IMR-90 (cell line): ENCODE measurements around the gene NRIP3. TPM values are rescaled to one million over a fixed set of nuclear protein-coding genes. Genes with fewer than 3 reads are reported as not detected.

Experiments used
- ATAC-seq: fragments of 200-7000 bp; cut with Tn5 transposase; 2 replicates; pipeline ENCODE4 v1.9.1; 2020; ENCODE audit warnings: low read depth, mild to moderate bottlenecking, moderate library complexity
- BruUV-seq: library from RNA; stranded (reverse); fragments of 400-500 nt; replicated peaks from 2 replicates; lab custom pipeline; 2021; lab: Mats Ljungman, UMichigan
- CTCF ChIA-PET: fragments of 300-600 bp; formaldehyde crosslinking; extraction: SDS; loops from one replicate; lab custom pipeline; 2021; ENCODE audit warnings: antibody characterized with exemption; lab: Yijun Ruan, JAX
- POLR2A ChIA-PET: fragments of 300-600 bp; sonication (Branson Sonifier 250); formaldehyde crosslinking; loops from one replicate; lab custom pipeline; 2022; ENCODE audit warnings: antibody characterized with exemption; ENCODE audit not compliant: unreplicated experiment; lab: Charles Lee
- DNase-seq: peaks from one replicate; pipeline ENCODE4 v3.0.0; 2013
- H2AFZ ChIP-seq: replicated peaks from 2 replicates; pipeline ENCODE3; 2013; ENCODE audit warnings: low read length, mild to moderate bottlenecking; ENCODE audit not compliant: poor library complexity
- H2AK5ac ChIP-seq: 2 replicates; pipeline ENCODE4 v1.6.1; 2013; ENCODE audit warnings: low read depth, low read length, inconsistent platforms
- H2AK9ac ChIP-seq: replicated peaks from 2 replicates; pipeline ENCODE3; 2013; ENCODE audit warnings: mild to moderate bottlenecking, low read depth, low read length, moderate library complexity; ENCODE audit not compliant: poor library complexity
- H2BK120ac ChIP-seq: 2 replicates; pipeline ENCODE4 v1.6.1; 2013; ENCODE audit warnings: low read depth, low read length, inconsistent platforms
- H2BK15ac ChIP-seq: 3 replicates; pipeline ENCODE4 v1.6.1; 2013; ENCODE audit warnings: low read depth, low read length, inconsistent platforms
- H2BK20ac ChIP-seq: 2 replicates; pipeline ENCODE4 v1.6.1; 2013; ENCODE audit warnings: low read depth, mild to moderate bottlenecking, inconsistent platforms, low read length, moderate library complexity
- H2BK5ac ChIP-seq: 2 replicates; pipeline ENCODE4 v1.6.1; 2013; ENCODE audit warnings: mild to moderate bottlenecking, low read depth, low read length, inconsistent platforms; ENCODE audit not compliant: poor library complexity, severe bottlenecking
- H3K14ac ChIP-seq: replicated peaks from 2 replicates; pipeline ENCODE4 v1.6.1; 2013; ENCODE audit warnings: low read depth, low read length, inconsistent platforms
- H3K18ac ChIP-seq: 2 replicates; pipeline ENCODE4 v1.6.1; 2013; ENCODE audit warnings: low read depth, low read length, control low read depth
- H3K23ac ChIP-seq: 2 replicates; pipeline ENCODE4 v1.6.1; 2013; ENCODE audit warnings: low read depth, low read length, inconsistent platforms
- H3K27ac ChIP-seq: 2 replicates; pipeline ENCODE4 v1.5.1; 2013; ENCODE audit warnings: mild to moderate bottlenecking, control low read depth, low read length; ENCODE audit not compliant: insufficient read depth
- H3K27me3 ChIP-seq: 2 replicates; pipeline ENCODE4 v1.6.1; 2013; ENCODE audit warnings: low read length; ENCODE audit not compliant: control insufficient read depth, insufficient read depth
- H3K36me3 ChIP-seq: 2 replicates; pipeline ENCODE4 v1.6.1; 2013; ENCODE audit warnings: low read length, mixed read lengths; ENCODE audit not compliant: control insufficient read depth, insufficient read depth
- H3K4ac ChIP-seq: 2 replicates; pipeline ENCODE4 v1.6.1; 2013; ENCODE audit warnings: low read depth, low read length, inconsistent platforms
- H3K4me1 ChIP-seq: 2 replicates; pipeline ENCODE4 v1.6.1; 2013; ENCODE audit warnings: low read length, mixed read lengths; ENCODE audit not compliant: control insufficient read depth, insufficient read depth
- H3K4me2 ChIP-seq: 2 replicates; pipeline ENCODE4 v1.6.1; 2013; ENCODE audit warnings: low read depth, mild to moderate bottlenecking, control low read depth, low read length, moderate library complexity
- H3K4me3 ChIP-seq: 2 replicates; pipeline ENCODE4 v1.5.1; 2013; ENCODE audit warnings: low read depth, mild to moderate bottlenecking, control low read depth, low read length, moderate library complexity; ENCODE audit not compliant: insufficient read depth
- H3K56ac ChIP-seq: 2 replicates; pipeline ENCODE4 v1.6.1; 2013; ENCODE audit warnings: low read length, inconsistent platforms; ENCODE audit not compliant: insufficient read depth; ENCODE audit errors: extremely low read depth
- H3K79me1 ChIP-seq, 2 experiments: 2 replicates each; pipeline ENCODE4 v1.6.1; 2013; ENCODE audit warnings: low read length in 2 of 2, inconsistent platforms in 1 of 2, low read depth in 1 of 2
- H3K9ac ChIP-seq: 2 replicates; pipeline ENCODE4 v1.6.1; 2013; ENCODE audit warnings: low read depth, low read length, control low read depth
- H3K9me1 ChIP-seq: 2 replicates; pipeline ENCODE4 v1.6.1; 2013; ENCODE audit warnings: low read length, inconsistent platforms; ENCODE audit not compliant: insufficient read depth
- H3K9me3 ChIP-seq: 2 replicates; pipeline ENCODE4 v1.6.1; 2013; ENCODE audit warnings: low read length; ENCODE audit not compliant: control insufficient read depth, insufficient read depth
- H4K20me1 ChIP-seq: 2 replicates; pipeline ENCODE4 v1.6.1; 2013; ENCODE audit warnings: low read length, inconsistent platforms; ENCODE audit not compliant: insufficient read depth
- H4K5ac ChIP-seq: 2 replicates; pipeline ENCODE4 v1.6.1; 2013; ENCODE audit warnings: mild to moderate bottlenecking, low read depth, low read length, control low read depth
- H4K8ac ChIP-seq, 2 experiments: 2 replicates each; pipeline ENCODE4 v1.6.1; 2013; ENCODE audit warnings: low read depth in 2 of 2, low read length in 2 of 2, control low read depth in 1 of 2, inconsistent platforms in 1 of 2
- H4K91ac ChIP-seq: 2 replicates; pipeline ENCODE4 v1.6.1; 2013; ENCODE audit warnings: low read depth, low read length, inconsistent platforms; ENCODE audit not compliant: insufficient read depth
- CHD1 ChIP-seq: IDR thresholded peaks from 2 replicates; pipeline ENCODE4 v1.6.1; 2012; ENCODE audit warnings: low read depth, low read length, improper control_type of control experiment
- MAZ ChIP-seq: IDR thresholded peaks from 2 replicates; pipeline ENCODE4 v1.6.1; 2012; ENCODE audit warnings: low read depth, mild to moderate bottlenecking, low read length, improper control_type of control experiment, moderate library complexity, borderline replicate concordance
- MXI1 ChIP-seq: IDR thresholded peaks from 2 replicates; pipeline ENCODE4 v1.6.1; 2012; ENCODE audit warnings: low read depth, mild to moderate bottlenecking, low read length, moderate library complexity, borderline replicate concordance
- RAD21 ChIP-seq: IDR thresholded peaks from 2 replicates; pipeline ENCODE4 v1.6.1; 2012; ENCODE audit warnings: low read length, improper control_type of control experiment
- RFX5 ChIP-seq: IDR thresholded peaks from 2 replicates; pipeline ENCODE4 v1.8.0; 2012; ENCODE audit warnings: low read depth, mild to moderate bottlenecking, low read length, moderate library complexity
- SMC3 ChIP-seq: fragments of 150-350 bp; IDR thresholded peaks from 2 replicates; pipeline ENCODE4 v1.6.1; 2016; ENCODE audit warnings: low read depth, mild to moderate bottlenecking, antibody characterized with exemption, low read length, moderate library complexity
- WGBS, 2 experiments: methylation state at CpG; one replicate each; pipeline versions ENCODE4 v1.1.5 to v1.1.7; 2013; ENCODE audit warnings: missing lambda C conversion rate in 2 of 2; ENCODE audit not compliant: insufficient read length in 1 of 2; ENCODE audit errors: extremely low coverage in 2 of 2; 5-methylcytosine and 5-hydroxymethylcytosine counted together
- dilution Hi-C: fragments of 300-500 bp; cut with HindIII; formaldehyde crosslinking; loops from one replicate; pipeline ENCODE4 v1.14.3; 2018; ENCODE audit warnings: low sequenced_read_pairs; ENCODE audit not compliant: unreplicated experiment
- in situ Hi-C: fragments of 300-500 bp; cut with MboI; formaldehyde crosslinking; loops from 3 replicates; pipeline ENCODE4 v1.14.3; 2019; ENCODE audit warnings: low sequenced_read_pairs, inconsistent platforms, mixed read lengths
- intact Hi-C: fragments of 100-400 bp; cut with micrococcal nuclease; formaldehyde crosslinking; loops from 2 replicates; pipeline ENCODE4 v1.10.0; 2022
- polyA plus RNA-seq, 3 experiments: library from polyadenylated mRNA; depleted of rRNA; stranded (reverse); fragments of >200 nt; gene quantifications; 2 replicates each; pipeline ENCODE4 v1.2.3, GENCODE V29; 2012; ENCODE audit warnings: low replicate concordance in 1 of 3
- total RNA-seq: library from RNA; depleted of rRNA; stranded (reverse); fragments of >200 nt; gene quantifications from 2 replicates; pipeline ENCODE4 v1.2.3, GENCODE V29; 2012
- TF ChIP-seq, protein P1 (sequence below): fragments of 150-350 bp; IDR thresholded peaks from 2 replicates; pipeline ENCODE4 v1.6.1; 2017; ENCODE audit warnings: mild to moderate bottlenecking, antibody characterized with exemption, low read length, low read depth
- TF ChIP-seq, protein P2 (sequence below): fragments of 150-350 bp; IDR thresholded peaks from 2 replicates; pipeline ENCODE4 v1.6.1; 2016; ENCODE audit warnings: low read depth, mild to moderate bottlenecking, low read length, moderate library complexity, borderline replicate concordance

Gene NRIP3
- total and polyA plus RNA-seq, 2 of the 4 experiments (the other 2 are of a cell fraction): 11.5 to 43.6 TPM

DNA sequence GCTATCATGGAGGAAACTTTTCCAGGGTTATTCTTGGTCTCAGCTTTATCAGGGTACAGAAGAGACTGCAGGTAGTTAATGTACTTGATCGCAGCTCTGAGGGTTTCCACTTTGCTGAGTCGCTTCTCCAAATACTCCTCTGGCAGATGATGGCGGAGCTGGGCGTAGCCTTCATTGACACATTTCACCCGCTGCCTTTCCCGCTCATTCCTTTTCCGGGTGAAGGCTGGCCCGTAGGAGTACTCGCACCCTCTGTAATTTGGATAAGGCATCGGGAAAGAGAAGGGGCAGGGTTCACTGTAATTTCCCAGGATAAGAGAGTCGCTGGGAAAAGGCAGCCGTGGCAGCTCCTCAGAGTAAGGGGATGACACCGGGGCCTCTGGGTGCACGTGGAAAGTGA is 66.1 kb downstream of the NRIP3 start:
- no peak overlapping the region for H3K4ac ChIP-seq
- ATAC-seq (no peak), DNase-seq (no peak)
- BruUV-seq: no TSS peak
- TF ChIP-seq RFX5: no peak
- TF ChIP-seq MXI1: no peak
- no peak for TF ChIP-seq SMC3
- no peak for TF ChIP-seq MAZ
- TF ChIP-seq, protein P1, sequence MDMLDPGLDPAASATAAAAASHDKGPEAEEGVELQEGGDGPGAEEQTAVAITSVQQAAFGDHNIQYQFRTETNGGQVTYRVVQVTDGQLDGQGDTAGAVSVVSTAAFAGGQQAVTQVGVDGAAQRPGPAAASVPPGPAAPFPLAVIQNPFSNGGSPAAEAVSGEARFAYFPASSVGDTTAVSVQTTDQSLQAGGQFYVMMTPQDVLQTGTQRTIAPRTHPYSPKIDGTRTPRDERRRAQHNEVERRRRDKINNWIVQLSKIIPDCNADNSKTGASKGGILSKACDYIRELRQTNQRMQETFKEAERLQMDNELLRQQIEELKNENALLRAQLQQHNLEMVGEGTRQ: no peak
- TF ChIP-seq, protein P2, sequence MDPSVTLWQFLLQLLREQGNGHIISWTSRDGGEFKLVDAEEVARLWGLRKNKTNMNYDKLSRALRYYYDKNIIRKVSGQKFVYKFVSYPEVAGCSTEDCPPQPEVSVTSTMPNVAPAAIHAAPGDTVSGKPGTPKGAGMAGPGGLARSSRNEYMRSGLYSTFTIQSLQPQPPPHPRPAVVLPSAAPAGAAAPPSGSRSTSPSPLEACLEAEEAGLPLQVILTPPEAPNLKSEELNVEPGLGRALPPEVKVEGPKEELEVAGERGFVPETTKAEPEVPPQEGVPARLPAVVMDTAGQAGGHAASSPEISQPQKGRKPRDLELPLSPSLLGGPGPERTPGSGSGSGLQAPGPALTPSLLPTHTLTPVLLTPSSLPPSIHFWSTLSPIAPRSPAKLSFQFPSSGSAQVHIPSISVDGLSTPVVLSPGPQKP: no peak
- TF ChIP-seq RAD21: no peak
- TF ChIP-seq CHD1: no peak
- H3K56ac ChIP-seq: no peak overlapping the region
- no peak overlapping the region for H2BK5ac ChIP-seq
- peaks cover 8% of the 10 kb centered on the region for H3K4me1 ChIP-seq
- H3K4me2 ChIP-seq: no peak overlapping the region
- H2AFZ ChIP-seq: no peak overlapping the region
- no peak overlapping the region for H2BK20ac ChIP-seq
- ChIA-PET POLR2A (no interaction called here), CTCF (no interaction called here)
- no peaks in the 10 kb centered on the region for H4K20me1 ChIP-seq
- H2BK15ac ChIP-seq: no peak overlapping the region
- H3K27ac ChIP-seq: no peak overlapping the region
- H3K9me3 ChIP-seq: no peaks in the 10 kb centered on the region
- no peaks in the 10 kb centered on the region for H3K79me1 ChIP-seq
- no peak overlapping the region for H3K23ac ChIP-seq
- 0 out of 2 replicates have a peak, but pooled peaks cover 5% of the 10 kb centered on the region for H3K9me1 ChIP-seq
- no peak overlapping the region for H3K4me3 ChIP-seq
- H4K91ac ChIP-seq: no peak overlapping the region
- no peak overlapping the region for H2AK9ac ChIP-seq
- WGBS, 2 experiments: 84% methylated on average over 5 of the region's 14 CpGs; no CpG with 5 or more reads in 1 of the 2 experiments
- H3K9ac ChIP-seq: no peak overlapping the region
- no peak overlapping the region for H2BK120ac ChIP-seq
- H4K8ac ChIP-seq: no peak overlapping the region
- intact Hi-C loops: no loop called here
- no peak overlapping the region for H2AK5ac ChIP-seq
- H4K5ac ChIP-seq: no peak overlapping the region
- no peaks in the 10 kb centered on the region for H3K36me3 ChIP-seq
- no peak overlapping the region for H3K18ac ChIP-seq
- H3K27me3 ChIP-seq: no peaks in the 10 kb centered on the region
- dilution Hi-C loops: no loop called here
- H3K14ac ChIP-seq: no peak overlapping the region
- in situ Hi-C loops: no loop called here
